ENCODE results near the gene GPR162.
"Not testable (repeated sequence)": the region's sequence is repeated elsewhere in the genome, so short reads cannot be mapped to it uniquely, and the experiment has no call there.

Gene GPR162

GRCh38 chr12:6873094-6874014 is 51.7 kb downstream of the GPR162 start, which contains the start of gene SPSB2:
SPSB2 (minus strand) TSS chr12:6873303; CDS start chr12:6872901, 402 bp downstream.
- peak; percentile 96 to 100 for DNase-seq (ENCODE audit: low read depth in 2 of 2)

DNA sequence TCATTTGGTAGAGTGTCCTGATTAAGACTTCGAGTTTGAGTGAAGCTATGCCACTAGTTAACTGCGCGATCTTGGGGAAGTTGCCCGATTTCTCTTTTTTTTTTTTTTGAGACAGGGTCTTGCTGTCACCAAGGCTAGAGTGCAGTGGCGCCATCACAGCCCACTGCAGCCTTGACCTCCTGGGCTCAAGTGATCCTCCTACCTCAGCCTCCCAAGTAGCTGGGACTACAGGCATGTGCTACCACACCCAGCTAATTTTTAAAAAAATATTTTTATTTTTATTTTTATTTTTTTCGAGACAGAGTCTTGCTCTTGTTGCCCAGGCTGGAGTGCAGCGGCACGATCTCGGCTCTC is 52.4 kb downstream of the GPR162 start:
- not testable (repeated sequence) for DNase-seq (ENCODE audit: low read depth in 2 of 2)
